Measurements from ENCODE around the gene KCNQ1.

- TF ChIP-seq EZH2phosphoT487 (IDR thresholded peaks at IDR 0.05; ENCODE audit: unreplicated experiment) (no peak), CTCF (conservative IDR thresholded peaks at IDR 0.05; ENCODE audit: low read depth in 2 of 2) (no peak)
These were observed 7.3 kb upstream of the KCNQ1 start for GRCh38 chr11:2437516-2437915.

Measured in GM23338 (cell line).